ENCODE measurements around the gene LCN15. TPM values are rescaled to one million over a fixed set of nuclear protein-coding genes. Genes with fewer than 3 reads are reported as not detected.

LCN15 gene, protein sequence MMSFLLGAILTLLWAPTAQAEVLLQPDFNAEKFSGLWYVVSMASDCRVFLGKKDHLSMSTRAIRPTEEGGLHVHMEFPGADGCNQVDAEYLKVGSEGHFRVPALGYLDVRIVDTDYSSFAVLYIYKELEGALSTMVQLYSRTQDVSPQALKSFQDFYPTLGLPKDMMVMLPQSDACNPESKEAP
- total RNA-seq (not detected), total RNA-seq (0 to 0.16 (median 0) reads per million in 172 experiments)
- polyA plus RNA-seq (2013, experiment 1 of 2) = not detected
- polyA plus RNA-seq (2013, experiment 2 of 2) = not detected

DNA sequence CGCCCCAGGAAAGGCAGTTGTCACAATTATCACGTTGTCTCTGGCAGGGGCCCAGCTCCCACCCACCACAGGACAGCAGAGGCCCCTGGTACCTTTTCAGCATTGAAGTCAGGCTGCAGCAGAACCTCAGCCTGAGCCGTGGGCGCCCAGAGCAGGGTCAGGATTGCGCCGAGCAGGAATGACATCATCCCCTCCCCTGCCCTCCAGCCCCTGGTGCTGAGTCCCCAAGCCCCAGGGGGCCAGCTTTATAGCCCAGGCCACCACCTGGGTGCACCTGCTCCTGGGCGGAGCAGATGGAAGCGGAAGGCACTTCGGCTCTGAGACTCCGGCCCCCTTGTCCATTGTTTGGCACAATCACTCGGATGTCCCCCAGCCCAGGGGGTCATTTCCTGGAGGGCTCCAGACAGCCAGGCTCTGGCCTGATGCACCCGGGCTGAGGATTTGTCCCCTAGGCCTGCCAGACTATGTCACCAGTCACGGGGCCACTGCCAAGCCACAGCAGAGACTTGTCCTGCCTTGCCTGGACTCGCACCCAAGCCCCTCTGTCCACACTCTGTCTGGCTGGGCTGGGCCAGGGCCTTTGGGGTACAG is at the start of gene LCN15:
TSS of gene LCN15 (minus strand) at position 218 of the 591 bp plus-strand sequence. CDS start at position 188, 30 bp downstream.
- H3K9me3 Mint-ChIP-seq = no peaks in the 10 kb centered on the region

DNA sequence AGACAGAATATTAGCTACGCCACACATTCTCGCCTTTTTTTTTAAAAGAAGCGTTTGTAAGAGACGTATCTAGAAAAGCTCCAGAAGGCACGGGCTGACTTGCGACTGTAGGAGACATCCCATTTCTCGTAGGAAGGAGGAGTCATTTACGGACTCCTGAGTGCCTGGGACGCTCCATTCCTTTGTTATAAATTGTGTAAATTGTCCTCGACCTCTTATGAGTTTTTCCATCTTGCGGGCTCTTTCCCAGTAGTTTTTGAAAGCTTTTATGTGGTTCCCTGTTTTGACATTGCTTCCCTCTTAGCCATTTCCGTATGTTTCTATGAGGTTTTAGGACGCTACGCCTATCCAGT is 44.5 kb upstream of the LCN15 start:
- Mint-ChIP-seq H3K27me3 (no peaks in the 10 kb centered on the region), H3K9me3 (no peaks in the 10 kb centered on the region), H3K27ac (peak overlapping the region; percentile 41), H3K4me1 (ENCODE audit: low read depth) (peaks cover 45% of the 10 kb centered on the region), H3K4me3 (peak overlapping the region; percentile 67), H3K36me3 (ENCODE audit: low read depth) (peaks cover 26% of the 10 kb centered on the region)
- intact Hi-C loops (cut with DNase I, micrococcal nuclease) = loop anchor here (2.0 to 10.0 kb wide), 5 partner anchors 32 to 404 kb away; partner anchors contain the start of genes PHPT1 (in 1 of the 2), SNAPC4 (in 1 of the 2) and TRAF2 (in 1 of the 2)
- ATAC-seq (ENCODE audit: poor library complexity) (no peak), DNase-seq (no peak)
- Histone ChIP-seq H3K4me1 (ENCODE audit: insufficient read depth, low read length) (peaks cover 56% of the 10 kb centered on the region), H3K27me3 (ENCODE audit: control insufficient read depth in 1 of 2, insufficient read depth in 2 of 2, low read length in 2 of 2) (no peaks in the 10 kb centered on the region), H3K27ac (ENCODE audit: low read depth in 1 of 2, low read length in 2 of 2) (no peak overlapping the region), H3K4me3 (ENCODE audit: low read length) (peak overlapping the region; percentile 62), H3K9me3 (ENCODE audit: control insufficient read depth in 1 of 2, insufficient read depth in 1 of 2, low read length in 2 of 2) (no peaks in the 10 kb centered on the region), H3K36me3 (ENCODE audit: insufficient read depth, low read length) (peaks cover 10% of the 10 kb centered on the region)
- CTCF ChIA-PET = interaction anchor here (3.8 kb wide), 1 partner anchor 34 kb away, joined by 18 read pairs; the partner anchor contains the start of gene AJM1
- POLR2A ChIA-PET = interaction anchor here (0.6 to 3.9 kb wide), 8 partner anchors 10 to 432 kb away, joined by 3 to 30 read pairs (median 8); partner anchors contain the start of genes AJM1, EDF1, TMEM141 and TRAF2
- TF ChIP-seq, protein P1, sequence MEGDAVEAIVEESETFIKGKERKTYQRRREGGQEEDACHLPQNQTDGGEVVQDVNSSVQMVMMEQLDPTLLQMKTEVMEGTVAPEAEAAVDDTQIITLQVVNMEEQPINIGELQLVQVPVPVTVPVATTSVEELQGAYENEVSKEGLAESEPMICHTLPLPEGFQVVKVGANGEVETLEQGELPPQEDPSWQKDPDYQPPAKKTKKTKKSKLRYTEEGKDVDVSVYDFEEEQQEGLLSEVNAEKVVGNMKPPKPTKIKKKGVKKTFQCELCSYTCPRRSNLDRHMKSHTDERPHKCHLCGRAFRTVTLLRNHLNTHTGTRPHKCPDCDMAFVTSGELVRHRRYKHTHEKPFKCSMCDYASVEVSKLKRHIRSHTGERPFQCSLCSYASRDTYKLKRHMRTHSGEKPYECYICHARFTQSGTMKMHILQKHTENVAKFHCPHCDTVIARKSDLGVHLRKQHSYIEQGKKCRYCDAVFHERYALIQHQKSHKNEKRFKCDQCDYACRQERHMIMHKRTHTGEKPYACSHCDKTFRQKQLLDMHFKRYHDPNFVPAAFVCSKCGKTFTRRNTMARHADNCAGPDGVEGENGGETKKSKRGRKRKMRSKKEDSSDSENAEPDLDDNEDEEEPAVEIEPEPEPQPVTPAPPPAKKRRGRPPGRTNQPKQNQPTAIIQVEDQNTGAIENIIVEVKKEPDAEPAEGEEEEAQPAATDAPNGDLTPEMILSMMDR (IDR thresholded peaks at IDR 0.05) = no peak

More for the DNA sequence above, at the start of gene LCN15:
- Mint-ChIP-seq H3K27me3 (peaks cover 33% of the 10 kb centered on the region), H3K36me3 (ENCODE audit: low read depth) (no peaks in the 10 kb centered on the region), H3K4me3 (no peak within 1 kb of the TSS), H3K27ac (no peak within 1 kb of the TSS), H3K4me1 (ENCODE audit: low read depth) (peaks cover 9% of the 10 kb centered on the region)
- POLR2A ChIA-PET = no interaction called here
- H3K4me1 ChIP-seq (ENCODE audit: insufficient read depth, low read length) = peaks cover 8% of the 10 kb centered on the region
- TF ChIP-seq, protein P1 (IDR thresholded peaks at IDR 0.05) = no peak
- ATAC-seq (ENCODE audit: poor library complexity) (no peak), DNase-seq (peak in 1 of 14 experiments; percentile 19)
- H3K27ac ChIP-seq (ENCODE audit: low read depth in 1 of 2, low read length in 2 of 2) = no peak within 1 kb of the TSS
- intact Hi-C loops (cut with DNase I, micrococcal nuclease) = no loop called here
- H3K36me3 ChIP-seq (ENCODE audit: insufficient read depth, low read length) = no peaks in the 10 kb centered on the region
- CTCF ChIA-PET = no interaction called here
- no peak within 1 kb of the TSS for H3K4me3 ChIP-seq (ENCODE audit: low read length)
- peaks cover 8 to 16% of the 10 kb centered on the region in 2 experiments for H3K27me3 ChIP-seq (ENCODE audit: control insufficient read depth in 1 of 2, insufficient read depth in 2 of 2, low read length in 2 of 2)
- H3K9me3 ChIP-seq (ENCODE audit: control insufficient read depth in 1 of 2, insufficient read depth in 1 of 2, low read length in 2 of 2) = peaks cover 0 to 3% of the 10 kb centered on the region in 2 experiments

DNA sequence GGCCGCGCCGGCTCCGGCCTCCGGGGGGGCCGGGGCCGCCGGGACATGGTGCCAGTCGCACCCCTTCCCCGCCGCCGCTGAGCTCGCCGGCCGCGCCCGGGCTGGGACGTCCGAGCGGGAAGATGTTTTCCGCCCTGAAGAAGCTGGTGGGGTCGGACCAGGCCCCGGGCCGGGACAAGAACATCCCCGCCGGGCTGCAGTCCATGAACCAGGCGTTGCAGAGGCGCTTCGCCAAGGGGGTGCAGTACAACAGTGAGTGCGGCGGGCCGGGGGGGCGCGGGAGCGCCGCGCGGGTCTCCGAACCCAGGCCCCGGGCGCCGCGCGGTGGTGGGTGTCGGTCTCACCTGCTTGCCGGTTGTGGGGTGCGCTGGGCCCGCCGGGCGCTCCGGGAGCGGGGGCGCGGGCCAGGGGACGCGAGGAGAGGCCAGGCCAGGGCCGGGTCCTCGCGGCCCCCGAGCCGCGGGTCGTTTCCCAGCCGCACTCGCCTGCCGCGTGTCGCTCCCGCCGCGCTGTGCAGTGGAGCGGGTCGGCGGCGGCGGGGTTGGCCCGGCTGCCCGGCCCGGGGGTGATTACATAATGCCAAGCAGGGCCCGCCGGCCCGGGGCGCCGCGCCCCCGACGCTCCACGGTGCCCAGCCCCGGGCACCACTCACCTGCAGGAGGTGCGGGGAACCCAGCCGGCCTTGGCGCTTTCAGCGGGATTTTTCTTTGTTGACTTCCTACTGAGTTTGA is 43.9 kb upstream of the LCN15 start:
- H3K36me3 Mint-ChIP-seq (ENCODE audit: low read depth) = peaks cover 23% of the 10 kb centered on the region
- peak in 13 of 14 experiments; percentile 36 to 75 (median 44) for DNase-seq
- Histone ChIP-seq H3K27ac (ENCODE audit: low read depth in 1 of 2, low read length in 2 of 2) (no peak overlapping the region), H3K9me3 (ENCODE audit: control insufficient read depth in 1 of 2, insufficient read depth in 1 of 2, low read length in 2 of 2) (no peaks in the 10 kb centered on the region), H3K36me3 (ENCODE audit: insufficient read depth, low read length) (peaks cover 10% of the 10 kb centered on the region), H3K4me3 (ENCODE audit: low read length) (peak overlapping the region; percentile 62), H3K4me1 (ENCODE audit: insufficient read depth, low read length) (peaks cover 56% of the 10 kb centered on the region), H3K27me3 (ENCODE audit: control insufficient read depth in 1 of 2, insufficient read depth in 2 of 2, low read length in 2 of 2) (no peaks in the 10 kb centered on the region)
- ChIA-PET POLR2A (interaction anchor here (0.6 to 3.9 kb wide), 12 partner anchors 9 to 432 kb away, joined by 3 to 30 read pairs (median 4); partner anchors contain the start of genes AJM1, EDF1, TMEM141 and TRAF2), CTCF (interaction anchor here (1.2 to 3.8 kb wide), 3 partner anchors 16 to 34 kb away, joined by 3 to 18 read pairs (median 6); partner anchors contain the start of genes AJM1 and TMEM141)
- TF ChIP-seq, protein P1 (IDR thresholded peaks at IDR 0.05) = no peak
- intact Hi-C loops (cut with DNase I, micrococcal nuclease) = loop anchor here (2.0 to 10.0 kb wide), 5 partner anchors 33 to 403 kb away; partner anchors contain the start of genes PHPT1 (in 1 of the 2), SNAPC4 (in 1 of the 2) and TRAF2 (in 1 of the 2)
- peak overlapping the region; percentile 86 for H3K4me3 Mint-ChIP-seq
- peak; percentile 54 for ATAC-seq (ENCODE audit: poor library complexity)
- peak overlapping the region; percentile 41 for H3K27ac Mint-ChIP-seq
- H3K27me3 Mint-ChIP-seq = no peaks in the 10 kb centered on the region
- no peaks in the 10 kb centered on the region for H3K9me3 Mint-ChIP-seq
- H3K4me1 Mint-ChIP-seq (ENCODE audit: low read depth) = peaks cover 44% of the 10 kb centered on the region
